Type B pancreatic cell (in vitro differentiated cells): ENCODE measurements around the gene MEX3C. TPM values are rescaled to one million over a fixed set of nuclear protein-coding genes. Genes with fewer than 3 reads are reported as not detected.

Experiments used
- DNase-seq: peaks from one replicate; pipeline ENCODE4 v3.0.0; 2021; ENCODE audit warnings: mixed read lengths; ENCODE audit not compliant: unreplicated experiment; ENCODE audit errors: extremely low spot score
- H3K27ac Mint-ChIP-seq: 2 replicates; pipeline ENCODE4 v1.8.0; 2021; ENCODE audit warnings: mild to moderate bottlenecking, mixed read lengths
- H3K27me3 Mint-ChIP-seq: 2 replicates; pipeline ENCODE4 v1.8.0; 2021; ENCODE audit warnings: mixed read lengths
- H3K36me3 Mint-ChIP-seq: 2 replicates; pipeline ENCODE4 v1.8.0; 2021; ENCODE audit warnings: mixed read lengths
- H3K4me1 Mint-ChIP-seq: one replicate; pipeline ENCODE4 v1.8.0; 2021; ENCODE audit warnings: mixed read lengths; ENCODE audit not compliant: unreplicated experiment
- H3K4me3 Mint-ChIP-seq: 2 replicates; pipeline ENCODE4 v1.8.0; 2021; ENCODE audit warnings: mild to moderate bottlenecking, mixed read lengths
- H3K9me3 Mint-ChIP-seq: 2 replicates; pipeline ENCODE4 v1.8.0; 2021; ENCODE audit warnings: mixed read lengths
- total RNA-seq: library from RNA; stranded (reverse); gene quantifications from 2 replicates; pipeline ENCODE4 v1.2.1, GENCODE V29; 2021; ENCODE audit warnings: low replicate concordance
- TF ChIP-seq, protein P1 (sequence below): fragments of 200-600 bp; sonication (generic); conservative IDR thresholded peaks from 2 replicates; pipeline ENCODE4 v1.5.0; 2021; ENCODE audit warnings: antibody characterized with exemption, mild to moderate bottlenecking

Gene MEX3C
- total RNA-seq, 1 donor from 2014 or later, result 69.5 TPM

- no peaks in the 10 kb centered on the region for H3K27me3 Mint-ChIP-seq
Observed at GRCh38 chr18:51190000-51190399, 7.5 kb downstream of the MEX3C start.

GRCh38 chr18:51188024-51188701, 9.3 kb downstream of the MEX3C start:
- Mint-ChIP-seq H3K36me3 (peaks cover 38% of the 10 kb centered on the region), H3K4me3 (no peak overlapping the region), H3K27ac (no peak overlapping the region), H3K27me3 (no peaks in the 10 kb centered on the region), H3K9me3 (no peaks in the 10 kb centered on the region), H3K4me1 (peaks cover 36% of the 10 kb centered on the region)
- DNase-seq, result no peak
- TF ChIP-seq, protein P1, sequence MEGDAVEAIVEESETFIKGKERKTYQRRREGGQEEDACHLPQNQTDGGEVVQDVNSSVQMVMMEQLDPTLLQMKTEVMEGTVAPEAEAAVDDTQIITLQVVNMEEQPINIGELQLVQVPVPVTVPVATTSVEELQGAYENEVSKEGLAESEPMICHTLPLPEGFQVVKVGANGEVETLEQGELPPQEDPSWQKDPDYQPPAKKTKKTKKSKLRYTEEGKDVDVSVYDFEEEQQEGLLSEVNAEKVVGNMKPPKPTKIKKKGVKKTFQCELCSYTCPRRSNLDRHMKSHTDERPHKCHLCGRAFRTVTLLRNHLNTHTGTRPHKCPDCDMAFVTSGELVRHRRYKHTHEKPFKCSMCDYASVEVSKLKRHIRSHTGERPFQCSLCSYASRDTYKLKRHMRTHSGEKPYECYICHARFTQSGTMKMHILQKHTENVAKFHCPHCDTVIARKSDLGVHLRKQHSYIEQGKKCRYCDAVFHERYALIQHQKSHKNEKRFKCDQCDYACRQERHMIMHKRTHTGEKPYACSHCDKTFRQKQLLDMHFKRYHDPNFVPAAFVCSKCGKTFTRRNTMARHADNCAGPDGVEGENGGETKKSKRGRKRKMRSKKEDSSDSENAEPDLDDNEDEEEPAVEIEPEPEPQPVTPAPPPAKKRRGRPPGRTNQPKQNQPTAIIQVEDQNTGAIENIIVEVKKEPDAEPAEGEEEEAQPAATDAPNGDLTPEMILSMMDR, result no peak

More at GRCh38 chr18:51190000-51190399, 7.5 kb downstream of the MEX3C start:
- Mint-ChIP-seq H3K36me3 (peaks cover 37% of the 10 kb centered on the region), H3K4me1 (peaks cover 48% of the 10 kb centered on the region), H3K27ac (no peak overlapping the region), H3K9me3 (no peaks in the 10 kb centered on the region), H3K4me3 (no peak overlapping the region)
- no peak for DNase-seq
- TF ChIP-seq, protein P1, result no peak

DNA sequence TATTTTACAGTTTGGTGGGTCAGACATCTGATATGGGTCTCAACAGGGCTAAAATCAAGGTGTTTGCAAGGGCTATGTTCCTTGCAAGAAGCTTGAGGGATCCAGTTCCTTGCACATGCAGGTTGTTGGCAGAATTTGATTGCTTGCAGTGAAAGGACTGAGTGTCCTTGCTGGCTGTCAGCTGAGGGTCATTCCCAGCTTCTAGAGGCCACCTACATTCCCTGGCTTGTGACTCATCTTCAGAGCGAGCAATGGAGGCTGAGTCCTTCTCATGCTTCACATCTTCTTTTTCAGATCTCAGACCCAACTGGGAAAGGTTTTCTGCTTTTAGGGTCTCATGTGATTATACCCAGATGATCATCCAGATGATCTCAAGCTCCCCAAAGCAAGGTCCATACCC, 12.4 kb downstream of the MEX3C start:
- H3K9me3 Mint-ChIP-seq, result no peaks in the 10 kb centered on the region
- DNase-seq, result no peak
- TF ChIP-seq, protein P1, result no peak
- H3K4me1 Mint-ChIP-seq, result peaks cover 18% of the 10 kb centered on the region
- H3K4me3 Mint-ChIP-seq, result no peak overlapping the region
- H3K27ac Mint-ChIP-seq, result no peak overlapping the region
- H3K27me3 Mint-ChIP-seq, result no peaks in the 10 kb centered on the region
- peaks cover 35% of the 10 kb centered on the region for H3K36me3 Mint-ChIP-seq

- Mint-ChIP-seq H3K36me3 (peaks cover 37% of the 10 kb centered on the region), H3K27ac (no peak overlapping the region), H3K9me3 (no peaks in the 10 kb centered on the region), H3K4me3 (no peak overlapping the region), H3K4me1 (peaks cover 16% of the 10 kb centered on the region), H3K27me3 (no peaks in the 10 kb centered on the region)
- DNase-seq, result no peak
- TF ChIP-seq, protein P1, result no peak
Observed at GRCh38 chr18:51184091-51184457, 13.4 kb downstream of the MEX3C start.

GRCh38 chr18:51183372-51184090, 13.9 kb downstream of the MEX3C start:
- H3K4me3 Mint-ChIP-seq, result no peak overlapping the region
- no peak for DNase-seq
- TF ChIP-seq, protein P1, result no peak
- no peak overlapping the region for H3K27ac Mint-ChIP-seq
- H3K9me3 Mint-ChIP-seq, result no peaks in the 10 kb centered on the region
- peaks cover 16% of the 10 kb centered on the region for H3K4me1 Mint-ChIP-seq
- H3K27me3 Mint-ChIP-seq, result no peaks in the 10 kb centered on the region
- peaks cover 37% of the 10 kb centered on the region for H3K36me3 Mint-ChIP-seq
